Lung (tissue), 12 donors: ENCODE results near the gene GPR155. TPM values are rescaled to one million over a fixed set of nuclear protein-coding genes. Genes with fewer than 3 reads are reported as not detected.
"Not testable (repeated sequence)": the region's sequence is repeated elsewhere in the genome, so short reads cannot be mapped to it uniquely, and the experiment has no call there.

ENCODE experiments used
- ATAC-seq: fragments of 200-7000 bp; cut with Tn5 transposase; one replicate; pipeline ENCODE4 v1.9.1; 2020; ENCODE audit warnings: moderate number of reproducible peaks; ENCODE audit not compliant: insufficient read depth, low FRiP score
- DNase-seq, 3 donors: peaks; one replicate each; pipeline ENCODE4 v3.0.0-alpha.2; 2013 to 2017
- H3K27ac ChIP-seq, 2 donors: one replicate each; pipeline ENCODE4 v1.5.1; 2013; ENCODE audit warnings: mild to moderate bottlenecking in 2 of 2, moderate library complexity in 2 of 2, control low read depth in 1 of 2, inconsistent platforms in 1 of 2, low read depth in 1 of 2, low read length in 1 of 2
- H3K27me3 ChIP-seq, 3 donors: one replicate each; pipeline ENCODE4 v1.5.1; 2013; ENCODE audit warnings: low read length in 2 of 3; ENCODE audit not compliant: control insufficient read depth in 3 of 3, insufficient read depth in 3 of 3
- H3K36me3 ChIP-seq, 4 donors: one replicate each; pipeline ENCODE4 v1.5.1; 2013; ENCODE audit warnings: low read length in 4 of 4, mild to moderate bottlenecking in 1 of 4, moderate library complexity in 1 of 4; ENCODE audit not compliant: control insufficient read depth in 4 of 4, insufficient read depth in 4 of 4
- H3K4me1 ChIP-seq, 5 donors: one replicate each; pipeline ENCODE4 v1.5.1; 2013; ENCODE audit warnings: low read length in 5 of 5, mild to moderate bottlenecking in 2 of 5, moderate library complexity in 1 of 5; ENCODE audit not compliant: control insufficient read depth in 5 of 5, insufficient read depth in 5 of 5
- H3K4me3 ChIP-seq: one replicate; pipeline ENCODE4 v1.5.1; 2013; ENCODE audit warnings: mild to moderate bottlenecking, control low read depth, moderate library complexity
- H3K9ac ChIP-seq, 2 donors: one replicate each; pipeline ENCODE4 v1.5.1; 2013; ENCODE audit warnings: low read length in 2 of 2, control low read depth in 1 of 2; ENCODE audit not compliant: insufficient read depth in 1 of 2
- H3K9me3 ChIP-seq, 4 donors: one replicate each; pipeline ENCODE4 v1.5.1; 2013; ENCODE audit warnings: low read length in 3 of 4, mild to moderate bottlenecking in 1 of 4, moderate library complexity in 1 of 4; ENCODE audit not compliant: control insufficient read depth in 4 of 4, insufficient read depth in 3 of 4
- CTCF ChIP-seq: IDR thresholded peaks from 2 replicates; pipeline ENCODE4 v1.5.1; 2012; ENCODE audit warnings: mild to moderate bottlenecking; ENCODE audit errors: control extremely low read depth, extremely low read depth
- WGBS, 2 donors: extraction: QIAGEN DNeasy Blood & Tissue Kit; methylation state at CpG; one replicate each; pipeline ENCODE4 v1.1.7; 2013; 5-methylcytosine and 5-hydroxymethylcytosine counted together
- polyA plus RNA-seq, 2 donors: library from polyadenylated mRNA; stranded (reverse); fragments of 200-250 nt; gene quantifications; one replicate each; pipeline ENCODE4 v1.2.1, GENCODE V29; 2013
- total RNA-seq, 2 donors: library from RNA; depleted of rRNA in 1 of 2; stranded (reverse); fragments of >200 nt in 1 of 2; gene quantifications; one replicate each; pipeline ENCODE4 v1.2.1, GENCODE V29; 2014 to 2021
- donor health status: control.
- donor health status: control.
- donor health status: Bipolar disorder and iron deficiency.
- donor health status: healthy.
- donor health status: DM: yes; HTN: yes; CAD: no.

Gene GPR155
- total and polyA plus RNA-seq, 4 donors = 0.65 to 5.7 (median 2.5) TPM

GRCh38 chr2:174487820-174488162, 962 bp upstream of the GPR155 start:
- Histone ChIP-seq H3K9ac (no peak overlapping the region), H3K9me3 (no peaks in the 10 kb centered on the region), H3K36me3 (no peaks in the 10 kb centered on the region), H3K27me3 (no peaks in the 10 kb centered on the region), H3K4me3 (no peak overlapping the region), H3K4me1 (peaks cover 0 to 11% (median 0%) of the 10 kb centered on the region in 5 donors), H3K27ac (peak overlapping the region in 1 of 2 donors; percentile 86)
- ATAC-seq = no peak
- 95 to 98% methylated on average over 8 of the region's 8 CpGs for WGBS, 2 donors
- DNase-seq = no peak
- TF ChIP-seq CTCF = no peak

DNA sequence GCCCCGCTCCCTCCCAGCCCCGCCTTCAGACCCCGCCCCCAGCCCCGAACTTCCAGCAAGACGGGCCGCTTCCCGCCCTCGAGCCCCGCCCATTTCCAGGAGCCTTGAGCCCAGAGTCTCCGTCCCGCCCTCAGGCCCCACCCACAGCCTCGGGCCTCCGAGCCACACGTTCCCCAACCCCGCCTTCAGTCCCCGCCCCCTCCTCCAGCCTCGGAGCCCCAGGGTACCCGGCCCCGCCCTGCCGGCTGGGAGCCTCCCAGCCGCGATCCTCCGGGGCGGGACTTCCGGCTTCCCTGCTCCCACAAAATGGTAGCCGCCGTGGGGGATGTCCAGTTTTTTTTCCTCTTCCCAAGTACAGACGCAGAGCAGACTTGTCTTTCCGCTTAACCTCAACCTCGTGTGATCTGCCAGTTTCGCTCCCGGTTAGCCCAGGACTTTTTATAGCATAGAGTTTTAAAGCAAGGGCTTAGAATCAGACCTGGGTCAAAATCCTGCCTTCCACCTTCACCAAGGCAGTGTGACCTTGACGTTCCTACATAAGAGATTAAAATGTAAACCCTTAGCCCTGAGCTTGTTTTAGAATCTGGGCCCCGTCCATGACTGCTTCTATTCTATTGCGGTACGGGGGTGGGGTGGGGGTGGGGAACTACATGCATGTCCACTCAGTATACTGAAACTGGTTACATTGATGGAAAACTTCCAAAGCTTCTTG, 435 bp upstream of the GPR155 start:
- 3 to 4% methylated on average over 30 to 36 of the region's 36 CpGs for WGBS, 2 donors
- Histone ChIP-seq H3K4me3 (peak overlapping the region; percentile 76), H3K27me3 (no peaks in the 10 kb centered on the region), H3K9me3 (no peaks in the 10 kb centered on the region), H3K9ac (peak overlapping the region in 1 of 2 donors; percentile 65), H3K4me1 (peaks cover 0 to 11% (median 0%) of the 10 kb centered on the region in 5 donors), H3K27ac (peak overlapping the region; percentile 82 to 86), H3K36me3 (no peaks in the 10 kb centered on the region)
- TF ChIP-seq CTCF = no peak
- ATAC-seq (peak; percentile 100), DNase-seq (peak; percentile 99 to 100 (median 99))

- DNase-seq (peak; percentile 59 to 92 (median 85)), ATAC-seq (no peak)
- 5% methylated on average over 23 of the region's 23 CpGs for WGBS, 2 donors
- Histone ChIP-seq H3K27ac (peak overlapping the region in 1 of 2 donors; percentile 82), H3K27me3 (no peaks in the 10 kb centered on the region), H3K4me1 (peaks cover 0 to 11% (median 0%) of the 10 kb centered on the region in 5 donors), H3K9ac (peak overlapping the region in 1 of 2 donors; percentile 72), H3K36me3 (peaks cover 0 to 1% (median 0%) of the 10 kb centered on the region in 4 donors), H3K9me3 (no peaks in the 10 kb centered on the region), H3K4me3 (peak overlapping the region; percentile 71)
- no peak for TF ChIP-seq CTCF
Observed at GRCh38 chr2:174485788-174486562, 854 bp downstream of the GPR155 start.

GRCh38 chr2:174485045-174485444, 1.8 kb downstream of the GPR155 start:
- H3K9ac ChIP-seq, H3K27me3 ChIP-seq, DNase-seq, H3K36me3 ChIP-seq, H3K4me3 ChIP-seq, ATAC-seq, H3K9me3 ChIP-seq, H3K27ac ChIP-seq: not testable (repeated sequence)
- peaks cover 0 to 11% (median 0%) of the 10 kb centered on the region in 5 donors for H3K4me1 ChIP-seq
- WGBS, 2 donors = 89 to 93% methylated on average over 9 of the region's 9 CpGs
